Immature natural killer cell (primary cell): ENCODE measurements around the gene TRPV4. TPM values are rescaled to one million over a fixed set of nuclear protein-coding genes. Genes with fewer than 3 reads are reported as not detected.

Experiments
- DNase-seq, 3 donors: peaks; one replicate each; pipeline ENCODE4 v3.0.0; 2022; ENCODE audit warnings: mixed read lengths in 1 of 3
- H3K27ac Mint-ChIP-seq, 6 donors: one replicate each; pipeline ENCODE4 v1.8.0; 2020; ENCODE audit warnings: mixed read lengths in 6 of 6, mild to moderate bottlenecking in 5 of 6, inconsistent platforms in 4 of 6, moderate library complexity in 3 of 6
- H3K27me3 Mint-ChIP-seq, 3 donors: one replicate each; pipeline ENCODE4 v1.8.0; 2020 to 2021; ENCODE audit warnings: low read depth in 3 of 3, mild to moderate bottlenecking in 3 of 3, mixed read lengths in 3 of 3, moderate library complexity in 3 of 3, inconsistent platforms in 1 of 3
- H3K36me3 Mint-ChIP-seq, 3 donors: one replicate each; pipeline ENCODE4 v1.8.0; 2020; ENCODE audit warnings: mixed read lengths in 3 of 3, inconsistent platforms in 2 of 3, mild to moderate bottlenecking in 2 of 3
- H3K4me1 Mint-ChIP-seq, 2 donors: one replicate each; pipeline ENCODE4 v1.8.0; 2020; ENCODE audit warnings: inconsistent platforms in 2 of 2, mild to moderate bottlenecking in 2 of 2, mixed read lengths in 2 of 2, moderate library complexity in 1 of 2
- H3K4me3 Mint-ChIP-seq, 5 donors: one replicate each; pipeline ENCODE4 v1.8.0; 2020; ENCODE audit warnings: mild to moderate bottlenecking in 5 of 5, mixed read lengths in 5 of 5, inconsistent platforms in 3 of 5, moderate library complexity in 3 of 5
- H3K9me3 Mint-ChIP-seq, 6 donors: one replicate each; pipeline ENCODE4 v1.8.0; 2020; ENCODE audit warnings: mild to moderate bottlenecking in 6 of 6, mixed read lengths in 6 of 6, inconsistent platforms in 4 of 6, moderate library complexity in 3 of 6
- polyA plus RNA-seq, 3 donors: library from polyadenylated mRNA; unstranded; fragments of 300-500 nt; fragmentation: Illumina TruSeq; gene quantifications; one replicate each; pipeline ENCODE4 v1.2.3, GENCODE V29; 2021

The TRPV4 gene
- polyA plus RNA-seq, 3 donors from 2014 or later: not detected

DNA sequence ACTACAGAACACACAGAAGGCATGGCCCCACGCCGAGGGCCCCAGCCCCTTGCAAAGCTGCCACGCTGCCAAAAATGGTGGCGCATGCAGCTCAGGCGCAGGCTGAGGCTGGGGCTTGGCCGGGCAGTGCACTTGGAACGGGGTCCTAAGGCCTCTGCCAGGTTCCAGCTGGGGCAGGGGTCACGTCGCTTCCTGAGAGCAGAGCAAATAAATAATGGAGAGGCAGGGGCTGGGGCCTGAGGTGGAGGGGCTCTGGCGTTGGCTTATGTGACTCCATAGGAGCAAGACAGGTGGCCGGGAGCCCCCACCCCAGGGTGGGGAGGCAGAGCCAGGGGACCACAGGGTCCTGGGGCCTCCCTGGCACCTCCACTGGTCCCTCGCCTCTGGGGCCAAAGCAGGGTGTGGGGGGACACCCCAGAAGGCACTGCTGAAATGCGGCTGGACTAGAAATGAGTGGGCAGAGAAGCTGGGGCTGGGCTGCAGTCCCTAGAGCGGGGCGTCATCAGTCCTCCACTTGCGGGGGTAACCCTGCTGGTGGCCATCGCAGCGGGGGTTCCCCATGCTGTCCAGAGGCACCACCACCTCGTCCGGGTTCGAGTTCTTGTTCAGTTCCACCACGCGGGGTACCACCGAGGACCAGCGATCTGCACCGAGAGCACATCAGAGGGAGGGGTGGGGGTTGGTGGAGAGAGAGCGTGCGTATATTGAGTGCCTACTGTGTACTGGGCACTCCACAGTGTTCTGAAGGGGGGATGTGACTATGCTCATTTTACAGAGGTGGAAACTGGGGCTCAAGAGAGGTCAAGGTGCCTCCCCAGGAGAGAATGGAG lies 49.8 kb downstream of the TRPV4 start:
- no peak for DNase-seq
- Mint-ChIP-seq H3K36me3 (no peaks in the 10 kb centered on the region), H3K27ac (peak overlapping the region in 1 of 6 donors; percentile 22), H3K4me3 (no peak overlapping the region), H3K9me3 (no peaks in the 10 kb centered on the region), H3K27me3 (peaks cover 0 to 7% (median 2%) of the 10 kb centered on the region in 3 donors), H3K4me1 (peaks cover 5 to 10% of the 10 kb centered on the region in 2 donors)

DNA sequence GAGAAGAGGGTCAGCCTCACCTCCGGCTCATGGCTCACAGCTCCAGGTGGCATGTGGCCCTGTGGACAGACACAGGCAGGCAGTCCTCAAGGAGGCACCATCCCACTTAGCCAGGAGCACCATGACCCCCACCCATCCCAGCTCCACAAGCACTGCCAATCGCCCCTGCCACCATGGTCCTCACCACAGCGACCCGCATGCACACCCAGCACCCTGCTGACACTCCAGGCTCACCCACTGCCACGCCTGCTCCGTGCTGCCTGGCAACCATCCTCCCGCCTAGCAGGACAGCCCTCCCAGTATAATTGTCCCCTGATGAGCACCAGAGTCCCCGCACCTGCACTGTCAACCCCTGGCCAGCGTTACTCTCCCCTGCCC lies 50.9 kb downstream of the TRPV4 start:
- Mint-ChIP-seq H3K36me3 (no peaks in the 10 kb centered on the region), H3K4me1 (peaks cover 5 to 10% of the 10 kb centered on the region in 2 donors), H3K27me3 (peaks cover under 1 to 7% (median 2%) of the 10 kb centered on the region in 3 donors), H3K4me3 (no peak overlapping the region), H3K9me3 (no peaks in the 10 kb centered on the region), H3K27ac (peak overlapping the region in 1 of 6 donors; percentile 40)
- no peak for DNase-seq

DNA sequence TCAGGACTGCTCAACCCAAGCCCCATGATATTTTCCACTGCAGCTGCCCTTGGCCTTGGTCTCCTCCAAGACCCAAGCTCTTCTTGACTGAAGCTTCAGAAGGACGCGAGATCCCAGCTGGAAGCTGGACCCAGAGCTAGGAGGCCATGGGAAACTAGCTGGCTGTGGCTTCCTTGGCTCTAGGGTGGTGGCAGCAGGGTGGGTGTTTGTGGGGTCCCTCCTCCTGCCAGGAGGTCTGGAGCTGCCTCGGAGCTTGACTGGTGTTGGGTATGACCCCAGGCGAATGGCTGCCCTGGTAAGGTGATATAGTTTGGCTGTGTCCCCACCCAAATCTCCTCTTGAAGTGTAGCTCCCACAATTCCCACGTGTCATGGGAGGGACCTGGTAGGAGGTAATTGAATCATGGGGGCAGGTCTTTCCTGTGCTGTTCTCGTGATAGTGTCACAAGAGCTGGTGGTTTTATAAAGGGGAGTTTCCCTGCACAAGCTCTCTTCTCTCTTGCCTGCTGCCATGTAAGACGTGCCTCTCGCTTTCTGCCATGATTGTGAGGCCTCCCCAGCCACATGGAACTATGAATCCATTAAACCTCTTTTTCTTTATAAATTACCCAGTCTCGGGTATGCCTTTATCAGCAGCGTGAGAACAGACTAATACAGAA lies 51.4 kb downstream of the TRPV4 start:
- H3K36me3 Mint-ChIP-seq: no peaks in the 10 kb centered on the region
- no peak for DNase-seq
- peaks cover 2 to 7% (median 4%) of the 10 kb centered on the region in 3 donors for H3K27me3 Mint-ChIP-seq
- peak overlapping the region in 2 of 6 donors; percentile 40 to 48 for H3K27ac Mint-ChIP-seq
- peaks cover 5 to 10% of the 10 kb centered on the region in 2 donors for H3K4me1 Mint-ChIP-seq
- H3K4me3 Mint-ChIP-seq: no peak overlapping the region
- H3K9me3 Mint-ChIP-seq: no peaks in the 10 kb centered on the region

- no peak overlapping the region for H3K4me3 Mint-ChIP-seq
- DNase-seq: no peak
- no peak overlapping the region for H3K27ac Mint-ChIP-seq
- H3K9me3 Mint-ChIP-seq: no peaks in the 10 kb centered on the region
- H3K27me3 Mint-ChIP-seq: peaks cover 2 to 7% (median 4%) of the 10 kb centered on the region in 3 donors
- peaks cover 5 to 10% of the 10 kb centered on the region in 2 donors for H3K4me1 Mint-ChIP-seq
- H3K36me3 Mint-ChIP-seq: no peaks in the 10 kb centered on the region
Observed at GRCh38 chr12:109779382-109779781, 53.8 kb downstream of the TRPV4 start.

DNA sequence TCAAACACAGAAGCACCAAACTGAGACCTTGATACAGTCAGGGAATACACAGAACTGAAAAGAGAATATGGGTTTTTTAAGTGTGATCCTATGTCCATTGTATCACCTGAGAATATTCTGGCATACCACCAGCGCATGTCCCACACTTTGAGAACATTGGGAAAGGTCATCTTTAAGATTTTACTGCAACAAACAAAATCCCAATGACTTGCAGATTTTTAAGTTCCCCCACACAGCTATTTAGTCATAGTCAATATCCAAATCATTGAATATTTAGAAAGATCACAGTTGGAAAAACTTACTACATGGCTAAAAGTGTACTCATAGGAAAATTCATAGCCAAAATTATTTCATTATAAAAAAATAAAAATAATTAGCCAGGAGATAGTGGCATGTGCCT lies 54.5 kb downstream of the TRPV4 start:
- Mint-ChIP-seq H3K27me3 (peaks cover 2 to 4% (median 3%) of the 10 kb centered on the region in 3 donors), H3K27ac (no peak overlapping the region), H3K36me3 (no peaks in the 10 kb centered on the region), H3K4me1 (peaks cover 6 to 10% of the 10 kb centered on the region in 2 donors), H3K4me3 (no peak overlapping the region), H3K9me3 (no peaks in the 10 kb centered on the region)
- DNase-seq: no peak

GRCh38 chr12:109777544-109777943 lies 55.7 kb downstream of the TRPV4 start:
- Mint-ChIP-seq H3K9me3 (no peaks in the 10 kb centered on the region), H3K27ac (peak overlapping the region in 2 of 6 donors; percentile 66 to 68), H3K36me3 (no peaks in the 10 kb centered on the region), H3K27me3 (peaks cover 2 to 5% (median 4%) of the 10 kb centered on the region in 3 donors), H3K4me1 (peaks cover 7 to 9% of the 10 kb centered on the region in 2 donors), H3K4me3 (peak overlapping the region in 1 of 5 donors; percentile 60)
- peak in 1 of 3 donors; percentile 32 for DNase-seq

GRCh38 chr12:109776624-109777023 lies 56.6 kb downstream of the TRPV4 start:
- H3K27ac Mint-ChIP-seq: no peak overlapping the region

GRCh38 chr12:109775172-109775881 lies 57.9 kb downstream of the TRPV4 start:
- Mint-ChIP-seq H3K27me3 (peaks cover 5 to 7% (median 5%) of the 10 kb centered on the region in 3 donors), H3K9me3 (no peaks in the 10 kb centered on the region), H3K4me1 (peaks cover 0 to 2% of the 10 kb centered on the region in 2 donors), H3K36me3 (no peaks in the 10 kb centered on the region), H3K27ac (no peak overlapping the region), H3K4me3 (no peak overlapping the region)
- peak; percentile 50 to 57 (median 55) for DNase-seq

More at GRCh38 chr12:109776624-109777023, 56.6 kb downstream of the TRPV4 start:
- DNase-seq: no peak
- Mint-ChIP-seq H3K27me3 (peaks cover under 1 to 7% (median 5%) of the 10 kb centered on the region in 3 donors), H3K4me3 (no peak overlapping the region), H3K4me1 (peaks cover 0 to 2% of the 10 kb centered on the region in 2 donors), H3K36me3 (no peaks in the 10 kb centered on the region), H3K9me3 (no peaks in the 10 kb centered on the region)

DNA sequence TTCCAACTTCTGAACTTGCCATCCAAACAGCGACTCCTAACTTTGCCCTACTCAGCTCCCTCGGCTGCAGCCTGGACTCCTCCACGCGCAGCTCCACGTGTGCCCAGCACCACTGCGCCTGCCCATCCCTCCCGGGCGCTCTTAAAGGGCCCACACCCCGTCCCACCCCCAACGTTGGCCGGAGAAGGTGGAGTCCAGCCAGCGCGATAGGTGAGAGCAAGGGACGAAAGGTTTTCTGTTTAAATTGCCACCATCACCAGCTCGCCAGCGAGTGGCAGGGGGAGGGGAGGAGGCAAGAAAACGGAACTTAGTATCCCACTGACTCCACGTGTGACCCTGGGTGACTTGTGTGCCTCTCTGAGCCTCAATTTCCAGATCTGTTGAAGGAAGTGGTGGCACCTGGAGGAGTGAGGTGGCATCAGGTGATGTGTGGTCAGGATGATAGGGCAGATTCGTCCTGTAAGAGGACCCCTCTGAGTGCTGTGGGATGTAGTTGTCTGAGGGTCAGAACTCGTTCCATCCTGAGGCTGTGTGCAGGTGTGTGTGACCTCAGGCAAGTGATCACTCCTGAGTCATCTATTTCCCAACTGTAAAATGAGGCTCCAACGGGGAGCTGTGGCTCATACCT lies 59.7 kb downstream of the TRPV4 start:
- DNase-seq: no peak
- Mint-ChIP-seq H3K4me1 (peaks cover 0 to 2% of the 10 kb centered on the region in 2 donors), H3K27ac (no peak overlapping the region), H3K9me3 (no peaks in the 10 kb centered on the region), H3K4me3 (no peak overlapping the region), H3K27me3 (peaks cover 4 to 5% (median 5%) of the 10 kb centered on the region in 3 donors), H3K36me3 (no peaks in the 10 kb centered on the region)

- H3K4me1 Mint-ChIP-seq: peaks cover 0 to 2% of the 10 kb centered on the region in 2 donors
- H3K27ac Mint-ChIP-seq: no peak overlapping the region
- H3K36me3 Mint-ChIP-seq: no peaks in the 10 kb centered on the region
- peaks cover 4 to 7% (median 5%) of the 10 kb centered on the region in 3 donors for H3K27me3 Mint-ChIP-seq
- no peak for DNase-seq
- no peaks in the 10 kb centered on the region for H3K9me3 Mint-ChIP-seq
- H3K4me3 Mint-ChIP-seq: no peak overlapping the region
Observed at GRCh38 chr12:109772622-109773321, 60.4 kb downstream of the TRPV4 start.

DNA sequence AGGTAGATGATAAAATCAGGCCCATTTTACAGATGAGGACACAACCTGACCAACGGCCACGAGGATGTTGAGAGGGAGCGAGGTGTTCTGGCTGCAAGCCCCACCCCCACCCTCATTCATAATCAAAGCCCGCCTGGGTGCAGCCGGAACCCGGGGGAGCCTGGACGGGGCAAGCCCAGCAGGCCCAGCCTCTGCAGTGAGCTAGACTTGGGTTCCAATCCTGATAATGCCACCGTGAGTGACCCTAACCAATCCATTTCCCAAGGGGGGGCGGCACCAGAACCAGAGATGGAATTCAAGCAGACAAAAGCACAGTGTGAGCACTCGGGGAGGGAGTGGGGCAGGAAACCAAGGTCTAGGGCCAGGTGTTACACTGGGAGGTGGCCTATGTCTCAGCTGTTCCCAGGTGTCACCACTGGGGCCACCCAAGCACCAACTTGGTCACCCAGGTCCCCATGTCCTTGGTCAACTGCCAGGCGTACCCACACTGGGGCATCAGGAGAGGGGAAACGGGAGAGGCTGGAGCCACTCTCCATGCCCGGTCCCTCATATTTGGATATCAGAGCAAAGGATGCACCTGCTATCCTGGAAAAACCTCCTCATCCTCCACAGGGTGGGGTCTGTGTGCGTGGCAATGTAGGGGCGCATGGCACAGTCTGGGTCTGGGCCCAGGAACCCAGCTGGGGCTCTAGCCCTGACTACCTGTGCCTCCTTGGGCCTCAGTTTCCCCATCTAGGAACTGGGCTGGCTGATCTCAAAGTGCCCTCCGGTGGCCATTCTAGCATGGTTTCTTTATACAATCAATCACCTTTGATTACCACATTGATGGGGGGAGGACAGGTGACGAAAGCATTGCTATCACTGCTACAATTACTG lies 61.2 kb downstream of the TRPV4 start:
- no peak for DNase-seq
- Mint-ChIP-seq H3K9me3 (no peaks in the 10 kb centered on the region), H3K4me3 (no peak overlapping the region), H3K4me1 (peaks cover 0 to 2% of the 10 kb centered on the region in 2 donors), H3K36me3 (no peaks in the 10 kb centered on the region), H3K27me3 (peaks cover 3 to 5% (median 4%) of the 10 kb centered on the region in 3 donors), H3K27ac (no peak overlapping the region)
